DMS153 treated with DMSO at 0.1 percent for 48 hours (cell line): Measurements from ENCODE around the gene ST3GAL3.
A peak's percentile ranks its signal among the peaks of the same experiment; 100 is the strongest.
"Not testable (repeated sequence)": the region's sequence is repeated elsewhere in the genome, so short reads cannot be mapped to it uniquely, and the experiment has no call there.

Experiments used
- DNase-seq: peaks from one replicate; lab custom pipeline; 2025; ENCODE audit not compliant: unreplicated experiment; lab: John Stamatoyannopoulos, UW

The ST3GAL3 gene

DNA sequence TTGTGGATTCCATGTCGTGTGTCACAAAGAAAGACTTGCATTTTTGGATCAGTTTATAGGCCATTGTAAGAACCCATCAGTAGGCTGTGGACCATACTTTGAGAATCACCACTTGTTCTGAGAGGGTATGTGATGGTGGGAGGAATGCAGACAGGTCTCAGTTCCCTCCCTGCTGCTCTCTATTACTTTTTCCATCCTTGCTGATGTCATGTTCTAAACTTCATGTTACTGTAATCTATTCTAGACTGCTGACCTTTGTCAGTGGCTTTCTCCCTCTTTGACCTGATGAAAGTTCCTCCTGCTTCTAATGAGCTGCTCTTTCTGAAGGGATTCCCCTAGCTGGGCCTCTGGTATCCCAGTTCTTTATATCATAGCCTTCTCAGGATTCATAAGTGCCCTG, 46.1 kb downstream of the ST3GAL3 start:
- no peak for DNase-seq

DNA sequence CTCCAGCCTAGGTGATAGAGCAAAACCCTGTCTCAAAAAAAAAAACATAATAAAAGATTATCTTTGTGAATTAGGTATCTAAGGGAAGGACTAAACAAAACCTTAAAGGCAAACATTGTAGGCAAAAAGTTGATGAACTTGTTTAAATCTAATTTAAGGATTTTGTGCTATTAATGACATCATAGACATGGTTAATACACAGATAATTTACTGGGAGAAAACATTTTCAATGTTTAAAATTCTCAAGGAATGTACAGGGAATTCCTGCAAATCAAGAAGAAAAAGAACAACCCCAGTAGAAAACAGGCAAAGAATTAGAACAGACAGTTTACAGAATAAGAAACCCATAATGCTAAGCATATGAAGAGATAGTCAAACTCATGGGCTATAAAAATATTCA, 47.6 kb downstream of the ST3GAL3 start:
- no peak for DNase-seq

- DNase-seq, result no peak
Observed at GRCh38 chr1:43757343-43758053, 50.2 kb downstream of the ST3GAL3 start.

DNA sequence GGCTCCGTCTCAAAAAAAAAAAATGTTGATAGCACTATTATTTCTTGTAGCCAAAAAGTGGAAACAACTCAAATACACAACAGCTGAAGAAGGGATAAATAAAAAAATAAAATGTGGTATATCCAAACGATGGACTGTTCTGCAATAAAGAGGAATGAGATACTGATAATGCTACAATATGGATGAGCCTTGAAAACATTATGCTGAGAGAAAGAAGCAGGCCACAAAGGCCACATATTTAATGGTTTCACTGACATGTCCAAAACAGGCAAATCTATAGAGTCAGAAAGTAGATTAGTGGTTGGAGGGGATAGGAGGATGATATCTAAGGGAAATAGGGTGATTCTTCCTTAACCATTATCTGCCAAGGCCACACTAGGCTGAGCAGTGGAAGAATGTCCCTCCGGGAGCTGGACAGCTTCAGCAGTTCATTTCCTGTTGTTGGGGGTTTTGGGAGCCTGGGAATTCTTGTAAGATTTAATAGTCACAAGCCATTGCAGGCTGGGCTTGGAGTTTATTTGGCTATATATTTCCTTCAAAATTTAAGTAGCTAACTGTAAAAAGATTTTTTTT, 53.5 kb downstream of the ST3GAL3 start:
- no peak for DNase-seq

- peak; percentile 90 for DNase-seq
Observed at GRCh38 chr1:43763497-43763973, 56.2 kb downstream of the ST3GAL3 start.

GRCh38 chr1:43764581-43764980, 57.2 kb downstream of the ST3GAL3 start:
- DNase-seq, result no peak

DNA sequence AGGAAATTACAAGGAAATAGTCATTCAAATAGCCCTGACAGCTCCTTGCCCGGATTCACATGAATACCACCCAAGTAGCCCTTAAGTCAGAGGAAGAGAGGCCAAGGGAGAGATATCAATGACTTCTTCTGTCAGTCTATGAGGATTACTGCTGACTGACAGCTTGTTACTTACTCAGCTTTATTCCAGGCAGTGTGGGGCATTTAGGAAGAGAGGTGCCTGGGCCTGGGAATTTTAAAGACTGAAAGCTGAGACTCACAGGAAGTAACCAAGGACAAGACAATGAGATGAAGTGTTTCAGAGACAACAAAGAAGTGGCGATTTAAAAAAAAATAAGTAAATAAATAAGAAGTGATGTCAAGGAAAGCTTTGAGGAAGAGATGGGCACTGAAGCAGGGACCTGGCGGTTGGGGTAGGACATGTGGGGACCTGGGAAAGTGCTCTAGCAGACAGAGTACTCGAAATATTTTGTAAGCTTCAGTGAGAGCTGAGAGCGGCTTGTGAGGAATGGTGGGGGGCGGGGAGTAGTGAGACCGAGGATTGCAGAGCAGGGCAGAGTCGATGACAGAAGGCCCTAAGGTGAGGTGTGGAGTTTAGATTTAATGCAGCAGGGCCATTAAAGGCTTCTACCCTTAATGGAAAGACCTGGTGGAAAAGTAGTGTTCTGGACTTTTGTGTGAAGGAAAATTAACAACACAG, 58.9 kb downstream of the ST3GAL3 start:
- no peak for DNase-seq

GRCh38 chr1:43766818-43767525, 59.6 kb downstream of the ST3GAL3 start:
- no peak for DNase-seq

GRCh38 chr1:43768168-43768567, 60.8 kb downstream of the ST3GAL3 start:
- DNase-seq, result no peak

GRCh38 chr1:43769350-43769908, 62.1 kb downstream of the ST3GAL3 start:
- no peak for DNase-seq

GRCh38 chr1:43770111-43770510, 62.8 kb downstream of the ST3GAL3 start:
- DNase-seq, result no peak

GRCh38 chr1:43772978-43773377, 65.6 kb downstream of the ST3GAL3 start:
- no peak for DNase-seq

- no peak for DNase-seq
Observed at GRCh38 chr1:43773821-43774220, 66.5 kb downstream of the ST3GAL3 start.

- no peak for DNase-seq
Observed at GRCh38 chr1:43774359-43774758, 67.0 kb downstream of the ST3GAL3 start.

DNA sequence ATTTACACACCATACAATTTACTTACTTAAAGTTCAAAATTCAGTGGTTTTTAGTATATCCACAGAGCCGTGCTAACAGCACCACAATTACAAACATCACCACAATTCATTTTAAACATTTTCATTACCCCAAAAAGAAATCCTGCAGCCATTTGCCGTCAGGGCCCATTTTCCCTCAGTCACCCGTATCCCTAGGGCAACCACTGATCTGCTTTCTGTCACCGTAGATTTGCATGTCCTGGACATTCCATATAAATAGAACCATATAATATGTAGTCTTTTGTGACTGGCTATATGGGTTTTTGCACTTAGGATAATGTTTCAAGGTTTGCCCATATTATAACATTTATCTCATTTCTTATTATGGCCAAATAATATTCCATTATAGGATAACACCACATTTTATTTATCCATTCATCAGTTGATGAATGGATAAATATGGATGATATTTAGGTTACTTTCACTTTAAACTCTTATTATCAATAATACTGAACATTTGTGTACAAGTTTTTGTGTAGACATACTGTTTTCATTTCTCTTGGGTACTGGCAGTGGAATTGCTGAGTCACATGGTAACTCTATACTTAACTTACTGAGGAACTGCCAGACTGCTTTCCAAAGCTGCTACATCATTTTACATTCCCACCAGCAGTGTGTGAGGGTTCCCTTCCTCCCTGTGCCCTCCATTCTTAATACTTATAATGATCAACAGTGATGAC, 68.9 kb downstream of the ST3GAL3 start:
- DNase-seq, result no peak

DNA sequence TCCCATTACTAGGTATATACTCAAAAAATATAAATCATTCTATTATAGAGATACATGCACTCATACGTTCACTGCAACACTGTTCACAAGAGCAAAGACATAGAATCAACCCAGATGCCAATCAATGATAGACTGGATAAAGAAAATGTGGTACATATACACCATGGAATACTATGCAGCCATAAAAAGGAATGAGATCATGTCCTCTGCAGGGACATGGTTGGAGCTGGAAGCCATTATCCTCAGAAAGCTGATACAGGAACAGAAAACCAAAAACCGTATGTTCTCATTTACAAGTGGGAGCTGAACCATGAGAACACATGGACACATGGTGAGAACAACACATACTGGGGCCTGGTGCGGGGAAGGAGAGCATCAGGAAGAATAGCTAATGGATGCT, 70.6 kb downstream of the ST3GAL3 start:
- DNase-seq, result not testable (repeated sequence)

DNA sequence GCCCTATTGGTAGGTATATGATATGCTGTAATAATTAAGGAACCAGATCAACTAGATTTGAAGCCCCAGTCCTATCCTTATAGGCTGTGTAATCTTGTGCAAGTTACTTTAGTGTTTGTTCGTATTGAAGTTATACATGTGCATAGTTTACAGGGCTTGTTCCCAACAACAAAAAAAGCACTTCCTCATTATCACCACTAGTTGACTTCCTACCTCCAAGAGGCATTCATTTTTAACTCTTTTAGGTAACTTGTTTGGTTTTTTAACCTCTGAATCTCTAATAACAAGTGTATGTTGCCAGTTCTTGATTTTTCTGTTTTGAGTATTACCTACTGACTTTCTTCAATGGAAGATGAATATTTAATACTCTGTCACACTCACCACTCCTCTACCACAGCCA, 71.9 kb downstream of the ST3GAL3 start:
- no peak for DNase-seq

DNA sequence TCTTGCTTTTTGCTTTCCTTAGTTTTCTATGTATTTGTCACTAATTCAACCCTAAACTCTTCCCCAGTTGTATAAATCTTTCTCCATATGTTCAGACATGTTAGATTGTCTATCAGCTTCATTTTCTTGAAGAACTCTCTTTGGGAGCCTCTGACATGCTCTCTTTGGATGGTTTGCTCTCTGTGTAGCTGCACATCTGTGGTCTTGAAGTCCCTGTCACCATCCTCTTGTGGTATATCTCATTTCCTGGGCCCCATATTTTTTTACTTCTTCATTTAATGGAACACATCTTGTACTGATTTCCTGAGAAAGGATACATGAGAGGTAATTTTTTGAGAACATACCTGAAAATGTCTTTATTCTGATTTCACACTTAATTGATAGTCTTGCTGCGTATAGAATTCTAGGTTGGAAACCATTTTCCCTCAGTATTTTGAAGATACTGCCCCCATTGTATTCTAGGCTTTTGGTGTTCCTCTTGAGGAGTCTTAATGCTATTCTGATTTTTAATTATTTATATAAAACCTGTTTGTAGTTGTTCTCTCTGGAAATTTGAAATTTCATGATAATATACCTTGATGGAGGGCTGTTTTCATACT, 72.6 kb downstream of the ST3GAL3 start:
- no peak for DNase-seq

DNA sequence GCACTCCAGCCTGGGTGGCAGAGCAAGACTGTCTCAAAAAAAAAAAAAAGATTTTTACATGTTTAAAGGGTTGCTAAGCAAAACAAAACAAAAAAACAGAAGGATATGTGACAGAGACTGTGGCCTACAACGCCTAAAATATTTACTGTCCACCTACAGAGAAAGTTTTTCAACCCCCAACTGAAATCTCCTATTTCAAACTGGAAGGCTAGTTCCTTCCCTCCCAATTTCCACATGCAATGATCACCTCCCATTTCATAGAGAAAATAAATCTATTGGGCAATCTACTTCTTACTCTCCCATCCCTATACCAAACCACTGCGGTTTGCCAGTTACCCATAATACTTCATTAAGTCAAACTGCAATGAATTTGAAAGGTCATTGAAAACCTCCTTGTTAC, 74.2 kb downstream of the ST3GAL3 start:
- no peak for DNase-seq

DNA sequence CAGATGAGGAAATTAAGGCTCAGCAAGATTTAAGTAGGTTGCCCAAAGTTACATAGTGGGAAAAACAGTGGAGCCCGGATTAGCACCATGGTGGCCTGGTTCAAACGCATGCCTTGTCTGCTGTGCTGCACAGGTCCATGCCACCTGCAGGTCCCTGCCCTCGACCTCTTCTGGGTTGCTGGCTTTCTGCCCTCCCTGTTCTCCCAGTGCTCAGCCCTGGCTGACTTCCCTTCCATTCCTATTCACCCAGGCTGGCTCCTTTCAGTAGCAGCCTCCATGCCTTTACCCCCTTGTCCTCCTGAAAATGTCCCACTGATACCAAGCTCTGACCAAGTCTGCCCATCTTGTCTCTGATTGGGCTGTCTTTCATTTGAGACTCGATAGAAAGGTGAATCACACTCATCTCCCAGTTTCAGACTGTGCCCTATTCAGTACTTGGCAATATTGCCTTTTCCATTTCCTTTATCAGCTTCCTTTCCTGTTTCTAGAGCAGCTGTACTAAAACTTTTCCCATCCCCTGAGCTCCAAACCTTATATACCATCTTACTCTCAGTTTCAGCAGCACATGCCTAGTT, 75.8 kb downstream of the ST3GAL3 start:
- DNase-seq, result no peak
